Measurements from ENCODE around the gene MXRA8. TPM values are rescaled to one million over a fixed set of nuclear protein-coding genes. Genes with fewer than 3 reads are reported as not detected.

MXRA8 gene
- total RNA-seq, 1 experiment from 2014 or later: 9.6 TPM

GRCh38 chr1:1336446-1336845 lies 21.9 kb downstream of the MXRA8 start:
- no peaks in the 10 kb centered on the region for H3K27me3 Mint-ChIP-seq (ENCODE audit: low read depth)
- no peak overlapping the region for H3K9ac ChIP-seq (ENCODE audit: extremely low read depth, insufficient read length, low read length)
- peaks cover 0 to 8% of the 10 kb centered on the region in 2 experiments; a peak in 3 of 5 replicates for H3K9me3 Mint-ChIP-seq
- no peak for DNase-seq
- H4K91ac ChIP-seq (ENCODE audit: insufficient read length, low read depth, low read length): no peak overlapping the region
- H4K8ac ChIP-seq (replicated peaks; ENCODE audit: insufficient read length, low read depth, low read length): no peak overlapping the region
- H3K4me3 Mint-ChIP-seq: no peak overlapping the region
- H3K18ac ChIP-seq (ENCODE audit: insufficient read length, low read depth, low read length): no peak overlapping the region
- no peak overlapping the region for H3K14ac ChIP-seq (ENCODE audit: insufficient read depth, low read length)
- H2AFZ ChIP-seq (ENCODE audit: low read length): no peak overlapping the region
- no peaks in the 10 kb centered on the region for H3K27me3 ChIP-seq (ENCODE audit: insufficient read depth, low read length)
- H4K20me1 ChIP-seq (ENCODE audit: control insufficient read depth, insufficient read depth, insufficient read length): no peaks in the 10 kb centered on the region
- no peaks in the 10 kb centered on the region for H3K23me2 ChIP-seq (ENCODE audit: insufficient read length, low read depth, low read length, poor library complexity, severe bottlenecking)
- H3K27ac Mint-ChIP-seq: no peak overlapping the region
- H3K23ac ChIP-seq (ENCODE audit: insufficient read length, low read depth, low read length): no peak overlapping the region
- no peaks in the 10 kb centered on the region for H3K79me2 ChIP-seq (ENCODE audit: insufficient read depth, low read length)
- no peaks in the 10 kb centered on the region for H3K4me1 ChIP-seq (ENCODE audit: insufficient read depth, low read length)
- H3K4me1 Mint-ChIP-seq: no peaks in the 10 kb centered on the region
- no peak overlapping the region for H2BK5ac ChIP-seq (ENCODE audit: insufficient read length, low read length)
- H3K4me2 ChIP-seq (ENCODE audit: insufficient read depth, insufficient read length, low read length): no peak overlapping the region
- no peak overlapping the region for H3T11ph ChIP-seq (ENCODE audit: low read length)
- H3K4ac ChIP-seq (ENCODE audit: low read depth, low read length): no peak overlapping the region
- H2BK120ac ChIP-seq (ENCODE audit: low read depth, low read length, poor library complexity, severe bottlenecking): no peak overlapping the region
- H3K9me3 ChIP-seq (ENCODE audit: control insufficient read depth, low read depth, low read length): no peaks in the 10 kb centered on the region
- no peak for TF ChIP-seq CTCF (conservative IDR thresholded peaks at IDR 0.05)
- peaks cover 15 to 31% (median 23%) of the 10 kb centered on the region in 3 experiments for H3K36me3 Mint-ChIP-seq (ENCODE audit: insufficient read depth in 1 of 3, low read depth in 3 of 3)
- no peak overlapping the region for H3K27ac ChIP-seq (ENCODE audit: insufficient read length, low read depth, low read length)
- no peak overlapping the region for H4K5ac ChIP-seq (ENCODE audit: insufficient read length, low read depth, low read length)
- no CpG with 5 or more reads among the region's 26 CpGs for WGBS (ENCODE audit: extremely low coverage, insufficient read length, low lambda C conversion rate)
- no peak overlapping the region for H3K56ac ChIP-seq (ENCODE audit: insufficient read length, low read depth, low read length)
- H2AK5ac ChIP-seq (ENCODE audit: insufficient read length, low read length): no peak overlapping the region
- no peaks in the 10 kb centered on the region for H3K79me1 ChIP-seq (ENCODE audit: insufficient read depth, low read depth, low read length, poor library complexity, severe bottlenecking)
- H2BK12ac ChIP-seq (ENCODE audit: insufficient read length, low read depth, low read length): no peak overlapping the region
- H2BK20ac ChIP-seq (ENCODE audit: low read depth, low read length, poor library complexity, severe bottlenecking): no peak overlapping the region
- no peak overlapping the region for H2BK15ac ChIP-seq (ENCODE audit: low read depth, low read length)

Measured in H9 (cell line).